Measurements from ENCODE around the gene MRPS18A.

DNA sequence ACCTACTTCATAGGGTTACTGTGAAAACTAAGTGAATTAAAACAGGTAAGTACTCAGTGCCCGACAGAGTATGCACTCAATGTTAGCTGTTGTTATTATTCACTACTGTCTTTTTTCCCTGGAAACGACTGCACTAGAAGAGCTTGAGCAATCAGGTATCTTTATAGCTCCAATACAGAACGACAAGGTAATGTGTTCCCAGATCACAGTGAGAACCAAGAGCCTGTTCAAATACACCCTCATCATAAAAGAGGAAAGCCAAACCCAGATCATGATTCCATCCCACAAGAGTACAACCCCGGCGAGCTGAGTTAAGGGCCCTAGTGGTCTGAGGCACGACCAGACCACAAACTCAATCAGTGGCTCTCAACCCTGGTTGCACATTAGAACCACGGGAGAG, 9.8 kb downstream of the MRPS18A start:
- TF ChIP-seq POLR2A (IDR thresholded peaks at IDR 0.05; ENCODE audit: low read depth, low read length): no peak
- no peak for TF ChIP-seq POLR2AphosphoS5 (IDR thresholded peaks at IDR 0.05; ENCODE audit: low read depth, low read length)
- no peak for TF ChIP-seq SPI1 (IDR thresholded peaks at IDR 0.05; ENCODE audit: low read depth, low read length)
- no peak for TF ChIP-seq TAF1 (IDR thresholded peaks at IDR 0.05; ENCODE audit: low read depth, low read length)

Measured in GM12891 (cell line).